ENCODE results near the gene TRIO.

TRIO gene

DNA sequence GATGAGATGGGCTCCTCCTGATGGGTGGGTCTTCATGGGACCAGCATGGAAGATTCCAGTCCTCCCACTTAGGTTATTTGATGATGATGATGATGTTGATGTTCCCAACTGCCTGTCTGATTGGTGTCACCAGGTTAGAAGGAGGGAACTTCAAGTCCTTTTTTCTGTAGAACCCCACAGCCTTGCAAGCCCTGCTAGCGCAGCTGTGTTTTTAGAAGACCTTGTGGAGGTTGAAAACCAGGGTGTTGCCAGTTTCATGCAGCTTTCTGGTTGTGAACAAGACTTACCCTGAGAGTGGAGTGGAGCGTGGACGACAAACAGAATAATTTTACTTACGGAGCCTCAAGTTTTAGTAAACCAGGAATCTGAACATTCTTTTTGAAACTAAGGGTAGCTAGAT is 83.0 kb downstream of the TRIO start:
- DNase-seq (ENCODE audit: extremely low read depth, insufficient read length), result no peak
- no peaks in the 10 kb centered on the region for H3K27me3 ChIP-seq (replicated peaks; ENCODE audit: control insufficient read depth, insufficient read depth, low read length)
- TF ChIP-seq, protein P1, sequence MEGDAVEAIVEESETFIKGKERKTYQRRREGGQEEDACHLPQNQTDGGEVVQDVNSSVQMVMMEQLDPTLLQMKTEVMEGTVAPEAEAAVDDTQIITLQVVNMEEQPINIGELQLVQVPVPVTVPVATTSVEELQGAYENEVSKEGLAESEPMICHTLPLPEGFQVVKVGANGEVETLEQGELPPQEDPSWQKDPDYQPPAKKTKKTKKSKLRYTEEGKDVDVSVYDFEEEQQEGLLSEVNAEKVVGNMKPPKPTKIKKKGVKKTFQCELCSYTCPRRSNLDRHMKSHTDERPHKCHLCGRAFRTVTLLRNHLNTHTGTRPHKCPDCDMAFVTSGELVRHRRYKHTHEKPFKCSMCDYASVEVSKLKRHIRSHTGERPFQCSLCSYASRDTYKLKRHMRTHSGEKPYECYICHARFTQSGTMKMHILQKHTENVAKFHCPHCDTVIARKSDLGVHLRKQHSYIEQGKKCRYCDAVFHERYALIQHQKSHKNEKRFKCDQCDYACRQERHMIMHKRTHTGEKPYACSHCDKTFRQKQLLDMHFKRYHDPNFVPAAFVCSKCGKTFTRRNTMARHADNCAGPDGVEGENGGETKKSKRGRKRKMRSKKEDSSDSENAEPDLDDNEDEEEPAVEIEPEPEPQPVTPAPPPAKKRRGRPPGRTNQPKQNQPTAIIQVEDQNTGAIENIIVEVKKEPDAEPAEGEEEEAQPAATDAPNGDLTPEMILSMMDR (IDR thresholded peaks at IDR 0.05; ENCODE audit: insufficient read depth, low read length, poor library complexity, severe bottlenecking), result no peak
- H3K4me3 ChIP-seq (replicated peaks; ENCODE audit: low read depth, low read length), result no peak overlapping the region
- H3K36me3 ChIP-seq (ENCODE audit: control insufficient read depth, insufficient read depth, low read length), result no peaks in the 10 kb centered on the region; the same call in 1 of the 2 replicates

GRCh38 chr5:14226554-14226953 is 83.4 kb downstream of the TRIO start:
- Histone ChIP-seq H3K36me3 (ENCODE audit: control insufficient read depth, insufficient read depth, low read length) (no peaks in the 10 kb centered on the region; the same call in 1 of the 2 replicates), H3K4me3 (replicated peaks; ENCODE audit: low read depth, low read length) (no peak overlapping the region), H3K27me3 (replicated peaks; ENCODE audit: control insufficient read depth, insufficient read depth, low read length) (no peaks in the 10 kb centered on the region)
- DNase-seq (ENCODE audit: extremely low read depth, insufficient read length), result no peak
- TF ChIP-seq, protein P1 (IDR thresholded peaks at IDR 0.05; ENCODE audit: insufficient read depth, low read length, poor library complexity, severe bottlenecking), result no peak

DNA sequence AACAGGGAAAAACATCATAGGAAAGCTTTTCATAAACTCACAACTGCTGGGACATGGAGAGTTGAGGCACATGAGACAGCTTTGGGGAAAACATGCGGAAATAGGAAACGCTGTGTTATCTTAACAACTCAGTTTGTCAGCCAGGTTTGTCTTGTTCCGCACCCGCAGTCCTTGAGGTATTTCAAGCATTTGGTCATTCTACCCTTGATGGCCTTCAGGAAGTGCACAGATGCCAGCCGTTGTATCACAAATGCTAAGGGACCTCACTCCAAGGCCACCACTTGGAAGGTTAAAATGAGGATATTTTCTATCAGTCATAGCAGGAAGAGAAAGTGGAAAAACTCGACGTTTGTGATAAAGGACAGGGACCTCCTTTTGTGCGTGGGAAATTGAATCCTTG is 83.8 kb downstream of the TRIO start:
- no peaks in the 10 kb centered on the region for H3K27me3 ChIP-seq (replicated peaks; ENCODE audit: control insufficient read depth, insufficient read depth, low read length)
- TF ChIP-seq, protein P1 (IDR thresholded peaks at IDR 0.05; ENCODE audit: insufficient read depth, low read length, poor library complexity, severe bottlenecking), result no peak
- no peak for DNase-seq (ENCODE audit: extremely low read depth, insufficient read length)
- H3K4me3 ChIP-seq (replicated peaks; ENCODE audit: low read depth, low read length), result no peak overlapping the region
- H3K36me3 ChIP-seq (ENCODE audit: control insufficient read depth, insufficient read depth, low read length), result no peaks in the 10 kb centered on the region; the same call in 1 of the 2 replicates

GRCh38 chr5:14227513-14227912 is 84.4 kb downstream of the TRIO start:
- DNase-seq (ENCODE audit: extremely low read depth, insufficient read length), result no peak
- Histone ChIP-seq H3K36me3 (ENCODE audit: control insufficient read depth, insufficient read depth, low read length) (no peaks in the 10 kb centered on the region; the same call in 1 of the 2 replicates), H3K27me3 (replicated peaks; ENCODE audit: control insufficient read depth, insufficient read depth, low read length) (no peaks in the 10 kb centered on the region), H3K4me3 (replicated peaks; ENCODE audit: low read depth, low read length) (no peak overlapping the region)
- TF ChIP-seq, protein P1 (IDR thresholded peaks at IDR 0.05; ENCODE audit: insufficient read depth, low read length, poor library complexity, severe bottlenecking), result no peak

DNA sequence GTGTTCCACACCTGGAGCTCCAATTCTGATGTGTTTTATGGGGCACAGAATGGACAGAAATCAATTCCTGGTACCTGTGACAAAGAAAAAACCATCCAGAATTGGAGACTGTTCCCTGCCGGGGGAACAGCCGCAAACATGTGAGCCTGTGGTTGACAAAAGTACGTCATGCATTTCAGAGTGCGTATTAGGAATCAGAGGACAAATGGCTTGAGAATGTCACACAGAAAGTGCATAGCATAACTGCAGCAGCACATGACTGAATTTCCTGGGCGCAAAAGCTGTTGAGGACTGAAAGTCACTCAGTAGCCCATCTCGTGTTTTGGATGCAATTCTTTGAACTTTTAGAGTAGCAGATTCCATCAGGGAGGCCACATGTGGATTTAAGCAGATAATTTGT is 85.1 kb downstream of the TRIO start:
- DNase-seq (ENCODE audit: extremely low read depth, insufficient read length), result no peak
- TF ChIP-seq, protein P1 (IDR thresholded peaks at IDR 0.05; ENCODE audit: insufficient read depth, low read length, poor library complexity, severe bottlenecking), result no peak
- Histone ChIP-seq H3K36me3 (ENCODE audit: control insufficient read depth, insufficient read depth, low read length) (no peaks in the 10 kb centered on the region; the same call in 1 of the 2 replicates), H3K27me3 (replicated peaks; ENCODE audit: control insufficient read depth, insufficient read depth, low read length) (no peaks in the 10 kb centered on the region), H3K4me3 (replicated peaks; ENCODE audit: low read depth, low read length) (no peak overlapping the region)

GRCh38 chr5:14229181-14229580 is 86.0 kb downstream of the TRIO start:
- no peaks in the 10 kb centered on the region for H3K27me3 ChIP-seq (replicated peaks; ENCODE audit: control insufficient read depth, insufficient read depth, low read length)
- H3K4me3 ChIP-seq (replicated peaks; ENCODE audit: low read depth, low read length), result no peak overlapping the region
- H3K36me3 ChIP-seq (ENCODE audit: control insufficient read depth, insufficient read depth, low read length), result no peaks in the 10 kb centered on the region; the same call in 1 of the 2 replicates
- TF ChIP-seq, protein P1 (IDR thresholded peaks at IDR 0.05; ENCODE audit: insufficient read depth, low read length, poor library complexity, severe bottlenecking), result no peak
- no peak for DNase-seq (ENCODE audit: extremely low read depth, insufficient read length)
